Measurements from ENCODE around the gene PTPA. TPM values are rescaled to one million over a fixed set of nuclear protein-coding genes. Genes with fewer than 3 reads are reported as not detected.
"Not testable (repeated sequence)": the region's sequence is repeated elsewhere in the genome, so short reads cannot be mapped to it uniquely, and the experiment has no call there.

PTPA gene
- total and polyA plus RNA-seq, 2 experiments from 2014 or later: 60.8 to 113 TPM

DNA sequence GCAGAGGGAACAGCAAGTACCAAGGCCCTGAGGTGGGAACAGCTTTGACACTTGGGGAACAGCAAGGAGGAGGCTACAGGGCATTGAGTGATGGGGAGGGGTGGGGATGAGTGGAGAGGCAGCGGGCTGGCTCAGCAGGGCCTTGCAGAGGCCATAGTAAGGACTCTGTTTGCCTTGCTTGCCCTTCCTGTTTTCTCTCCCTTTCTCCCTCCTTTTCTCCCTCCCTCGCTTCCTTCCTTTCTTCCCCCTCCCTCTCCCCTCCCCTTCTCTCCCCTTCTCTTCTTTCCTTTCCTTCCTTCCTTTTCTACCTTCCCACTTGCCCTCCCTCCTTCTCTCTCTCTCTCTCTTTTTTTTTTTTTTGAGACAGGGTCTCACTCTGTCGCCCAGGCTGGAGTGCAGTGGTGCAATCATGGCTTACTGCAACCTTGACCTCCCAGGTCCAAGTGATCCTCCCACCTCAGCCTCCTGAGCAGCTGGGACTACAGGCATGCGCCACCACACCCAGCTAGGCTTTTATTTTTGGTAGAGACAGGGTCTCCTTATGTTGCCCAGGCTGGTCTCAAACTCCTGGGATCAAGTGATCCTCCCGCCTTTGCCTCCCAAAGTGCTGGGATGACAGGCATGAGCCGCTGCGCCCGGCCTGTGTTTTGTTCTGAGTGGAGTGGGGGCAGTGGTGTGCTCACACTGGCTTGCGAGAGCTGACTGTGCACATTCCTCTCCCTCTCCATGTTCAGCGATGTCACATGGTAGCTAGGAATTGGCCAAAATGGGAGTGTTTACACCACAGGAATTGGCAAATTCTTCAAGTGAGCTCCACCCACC is 49.7 kb downstream of the PTPA start:
- DNase-seq: peak; percentile 79
- Histone ChIP-seq H3K36me3 (ENCODE audit: low read depth) (no peaks in the 10 kb centered on the region), H3K9ac (no peak overlapping the region), H3F3A (ENCODE audit: insufficient read depth) (0 out of 2 replicates have a peak, but pooled peaks cover 5% of the 10 kb centered on the region), H3K9me2 (ENCODE audit: insufficient read depth) (no peaks in the 10 kb centered on the region), H3K4me2 (ENCODE audit: unreplicated experiment) (no peak overlapping the region), H3K9me3 (ENCODE audit: low read depth) (no peaks in the 10 kb centered on the region), H3K4me1 (ENCODE audit: insufficient read depth) (peaks cover 11% of the 10 kb centered on the region), H3K27me3 (replicated peaks; ENCODE audit: insufficient read depth) (no peaks in the 10 kb centered on the region), H3K27ac (no peak overlapping the region), H2AFZ (no peak overlapping the region), H3K79me2 (ENCODE audit: insufficient read depth) (no peaks in the 10 kb centered on the region), H4K20me1 (ENCODE audit: insufficient read depth) (no peaks in the 10 kb centered on the region), H3K4me3 (no peak overlapping the region)
- TF ChIP-seq EZH2 (IDR thresholded peaks at IDR 0.05; ENCODE audit: insufficient read depth, poor library complexity, severe bottlenecking): no peak
- no peak for TF ChIP-seq EZH2phosphoT487 (IDR thresholded peaks at IDR 0.05; ENCODE audit: insufficient read depth, low read depth)
- 39 to 48% methylated on average over 8 to 10 of the region's 10 CpGs for WGBS, 2 experiments (ENCODE audit: low coverage in 1 of 2, low lambda C conversion rate in 2 of 2, missing lambda C conversion rate in 2 of 2)
- in situ Hi-C loops (cut with MboI): no loop called here

DNA sequence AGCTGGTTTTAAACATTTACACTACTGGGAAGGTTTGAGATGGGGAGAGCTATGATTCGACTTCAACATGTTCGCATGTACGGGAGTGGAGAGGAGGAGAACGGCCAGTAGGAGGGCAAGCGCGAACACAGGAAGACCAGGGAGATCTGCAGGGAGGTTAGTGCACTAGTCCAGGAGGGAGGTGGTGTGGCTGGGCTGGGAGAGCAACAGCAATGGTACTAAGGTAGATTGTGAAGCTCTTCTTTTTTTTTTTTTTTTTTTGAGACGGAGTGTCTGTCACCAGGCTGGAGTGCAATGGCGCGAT is 50.3 kb downstream of the PTPA start:
- no peak overlapping the region for H3K4me2 ChIP-seq (ENCODE audit: unreplicated experiment)

DNA sequence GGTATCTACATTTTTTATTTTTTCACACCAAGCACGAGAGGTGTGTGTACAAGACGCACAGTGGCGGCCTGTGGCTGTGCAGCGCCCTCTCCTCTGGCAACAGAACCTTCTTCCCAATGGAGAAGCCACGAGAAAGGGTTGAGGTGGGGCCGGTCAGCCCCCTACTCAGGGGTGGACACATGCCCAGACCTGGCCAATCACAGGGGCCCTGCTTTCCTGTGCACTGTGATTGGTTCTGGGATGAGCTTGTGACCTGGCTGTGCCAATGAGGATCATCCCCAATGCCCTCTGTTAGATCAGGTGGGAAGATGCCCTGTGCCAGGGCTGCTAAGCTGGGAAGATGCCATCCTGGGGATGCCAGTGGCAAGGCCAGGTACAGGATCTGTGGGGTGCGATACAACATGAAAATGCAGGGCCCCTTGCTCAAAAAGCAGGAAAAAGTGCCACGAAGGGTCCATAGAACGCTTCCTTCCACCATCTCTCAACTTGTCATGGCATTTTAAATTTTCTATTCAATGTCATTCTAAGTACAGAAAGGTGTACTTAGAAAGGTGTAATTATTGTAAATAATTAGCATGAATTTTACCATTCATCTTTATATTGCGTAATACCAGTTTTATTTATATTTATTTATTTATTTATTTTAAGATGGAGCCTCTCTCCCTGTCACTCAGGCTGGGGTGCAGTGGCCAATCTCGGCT is 51.4 kb downstream of the PTPA start:
- in situ Hi-C loops (cut with MboI): no loop called here
- no peak overlapping the region for H2AFZ ChIP-seq
- H3K4me1 ChIP-seq (ENCODE audit: insufficient read depth): peaks cover 22% of the 10 kb centered on the region
- H3K4me3 ChIP-seq: no peak overlapping the region
- H3F3A ChIP-seq (ENCODE audit: insufficient read depth): 0 out of 2 replicates have a peak, but pooled peaks cover 5% of the 10 kb centered on the region
- H4K20me1 ChIP-seq (ENCODE audit: insufficient read depth): no peaks in the 10 kb centered on the region
- no peaks in the 10 kb centered on the region for H3K36me3 ChIP-seq (ENCODE audit: low read depth)
- WGBS, 2 experiments (ENCODE audit: low coverage in 1 of 2, low lambda C conversion rate in 2 of 2, missing lambda C conversion rate in 2 of 2): 87 to 90% methylated on average over 11 of the region's 11 CpGs
- no peak overlapping the region for H3K4me2 ChIP-seq (ENCODE audit: unreplicated experiment)
- H3K9ac ChIP-seq: no peak overlapping the region
- H3K79me2 ChIP-seq (ENCODE audit: insufficient read depth): no peaks in the 10 kb centered on the region
- DNase-seq: no peak
- no peaks in the 10 kb centered on the region for H3K9me3 ChIP-seq (ENCODE audit: low read depth)
- peak overlapping the region; percentile 45; the same call in 1 of the 2 replicates for H3K27ac ChIP-seq
- TF ChIP-seq EZH2 (IDR thresholded peaks at IDR 0.05; ENCODE audit: insufficient read depth, poor library complexity, severe bottlenecking) (no peak), EZH2phosphoT487 (IDR thresholded peaks at IDR 0.05; ENCODE audit: insufficient read depth, low read depth) (no peak)
- H3K9me2 ChIP-seq (ENCODE audit: insufficient read depth): no peaks in the 10 kb centered on the region
- no peaks in the 10 kb centered on the region for H3K27me3 ChIP-seq (replicated peaks; ENCODE audit: insufficient read depth)

More for the DNA sequence above, 50.3 kb downstream of the PTPA start:
- Histone ChIP-seq H3K27ac (no peak overlapping the region), H2AFZ (no peak overlapping the region), H3F3A (ENCODE audit: insufficient read depth) (0 out of 2 replicates have a peak, but pooled peaks cover 5% of the 10 kb centered on the region), H3K4me1 (ENCODE audit: insufficient read depth) (peaks cover 12% of the 10 kb centered on the region), H3K9me3 (ENCODE audit: low read depth) (no peaks in the 10 kb centered on the region), H3K9me2 (ENCODE audit: insufficient read depth) (no peaks in the 10 kb centered on the region), H4K20me1 (ENCODE audit: insufficient read depth) (no peaks in the 10 kb centered on the region), H3K4me3 (no peak overlapping the region), H3K9ac (no peak overlapping the region), H3K27me3 (replicated peaks; ENCODE audit: insufficient read depth) (no peaks in the 10 kb centered on the region), H3K36me3 (ENCODE audit: low read depth) (no peaks in the 10 kb centered on the region), H3K79me2 (ENCODE audit: insufficient read depth) (no peaks in the 10 kb centered on the region)
- WGBS, 2 experiments (ENCODE audit: low coverage in 1 of 2, low lambda C conversion rate in 2 of 2, missing lambda C conversion rate in 2 of 2): 26 to 29% methylated on average over 8 to 9 of the region's 9 CpGs
- TF ChIP-seq EZH2phosphoT487 (IDR thresholded peaks at IDR 0.05; ENCODE audit: insufficient read depth, low read depth) (no peak), EZH2 (IDR thresholded peaks at IDR 0.05; ENCODE audit: insufficient read depth, poor library complexity, severe bottlenecking) (no peak)
- DNase-seq: no peak
- in situ Hi-C loops (cut with MboI): no loop called here

DNA sequence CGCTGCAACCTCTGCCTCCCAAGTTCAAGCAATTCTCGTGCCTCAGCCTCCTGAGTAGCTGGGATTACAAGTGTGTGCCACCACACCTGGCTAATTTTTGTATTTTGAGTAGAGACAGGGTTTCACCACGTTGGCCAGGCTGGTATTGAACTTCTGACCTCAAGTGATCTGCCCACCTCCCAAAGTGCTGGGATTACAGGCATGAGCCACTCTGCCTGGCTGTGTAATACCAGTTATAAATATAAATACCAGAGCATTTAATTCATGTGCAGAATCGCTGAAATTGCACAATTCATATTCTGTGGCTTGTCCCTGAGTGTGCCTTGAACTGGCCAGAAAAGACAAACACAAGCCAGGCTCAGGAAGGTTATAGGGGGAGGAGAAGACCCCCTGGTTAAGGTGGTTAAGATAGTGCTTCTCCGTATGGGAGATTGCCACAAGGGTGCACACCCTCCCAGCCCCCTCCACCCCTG is 52.0 kb downstream of the PTPA start:
- H3K27ac ChIP-seq: peak overlapping the region; percentile 45; the same call in 1 of the 2 replicates
- WGBS, 2 experiments (ENCODE audit: low coverage in 1 of 2, low lambda C conversion rate in 2 of 2, missing lambda C conversion rate in 2 of 2): 52 to 53% methylated on average over 5 of the region's 5 CpGs
- in situ Hi-C loops (cut with MboI); H3K4me2 ChIP-seq (ENCODE audit: unreplicated experiment); H3K36me3 ChIP-seq (ENCODE audit: low read depth); H3K9me2 ChIP-seq (ENCODE audit: insufficient read depth); H3K4me3 ChIP-seq; H4K20me1 ChIP-seq (ENCODE audit: insufficient read depth); H3K9ac ChIP-seq; H3K27me3 ChIP-seq (replicated peaks; ENCODE audit: insufficient read depth); H3K79me2 ChIP-seq (ENCODE audit: insufficient read depth); H2AFZ ChIP-seq; H3F3A ChIP-seq (ENCODE audit: insufficient read depth); H3K9me3 ChIP-seq (ENCODE audit: low read depth): not testable (repeated sequence)
- H3K4me1 ChIP-seq (ENCODE audit: insufficient read depth): peaks cover 28% of the 10 kb centered on the region
- DNase-seq: peak; percentile 69

Measured in GM23248 (cell line).